Measurements from ENCODE around the gene CDKN2C.
"Not testable (repeated sequence)": the region's sequence is repeated elsewhere in the genome, so short reads cannot be mapped to it uniquely, and the experiment has no call there.

The CDKN2C gene

GRCh38 chr1:50995651-50996050, 25.6 kb downstream of the CDKN2C start:
- DNase-seq (ENCODE audit: low read depth): no peak
- no peak for TF ChIP-seq CTCF (conservative IDR thresholded peaks at IDR 0.05; ENCODE audit: control insufficient read depth, insufficient read depth, low read depth, low read length)
- H3K4me3 ChIP-seq (ENCODE audit: control insufficient read depth, low read depth, low read length): no peak overlapping the region

- no peak overlapping the region for H3K4me3 ChIP-seq (ENCODE audit: control insufficient read depth, low read depth, low read length)
- no peak for TF ChIP-seq CTCF (conservative IDR thresholded peaks at IDR 0.05; ENCODE audit: control insufficient read depth, insufficient read depth, low read depth, low read length)
- no peak for DNase-seq (ENCODE audit: low read depth)
Observed at GRCh38 chr1:50996083-50996482, 26.0 kb downstream of the CDKN2C start.

GRCh38 chr1:50999375-50999774, 29.3 kb downstream of the CDKN2C start:
- not testable (repeated sequence) for H3K4me3 ChIP-seq (ENCODE audit: control insufficient read depth, low read depth, low read length); DNase-seq (ENCODE audit: low read depth)

GRCh38 chr1:51000160-51000559, 30.1 kb downstream of the CDKN2C start:
- no peak for DNase-seq (ENCODE audit: low read depth)
- no peak for TF ChIP-seq CTCF (conservative IDR thresholded peaks at IDR 0.05; ENCODE audit: control insufficient read depth, insufficient read depth, low read depth, low read length)
- H3K4me3 ChIP-seq (ENCODE audit: control insufficient read depth, low read depth, low read length): no peak overlapping the region

GRCh38 chr1:51000651-51001050, 30.6 kb downstream of the CDKN2C start:
- TF ChIP-seq CTCF (conservative IDR thresholded peaks at IDR 0.05; ENCODE audit: control insufficient read depth, insufficient read depth, low read depth, low read length): no peak

GRCh38 chr1:51002516-51002915, 32.5 kb downstream of the CDKN2C start:
- no peak for TF ChIP-seq CTCF (conservative IDR thresholded peaks at IDR 0.05; ENCODE audit: control insufficient read depth, insufficient read depth, low read depth, low read length)
- DNase-seq (ENCODE audit: low read depth): no peak

More at GRCh38 chr1:51000651-51001050, 30.6 kb downstream of the CDKN2C start:
- H3K4me3 ChIP-seq (ENCODE audit: control insufficient read depth, low read depth, low read length): no peak overlapping the region
- DNase-seq (ENCODE audit: low read depth): no peak

GRCh38 chr1:51005549-51005948, 35.5 kb downstream of the CDKN2C start:
- H3K4me3 ChIP-seq (ENCODE audit: control insufficient read depth, low read depth, low read length); DNase-seq (ENCODE audit: low read depth): not testable (repeated sequence)

More at GRCh38 chr1:51002516-51002915, 32.5 kb downstream of the CDKN2C start:
- H3K4me3 ChIP-seq (ENCODE audit: control insufficient read depth, low read depth, low read length): no peak overlapping the region

- no peak for DNase-seq (ENCODE audit: low read depth)
- TF ChIP-seq CTCF (conservative IDR thresholded peaks at IDR 0.05; ENCODE audit: control insufficient read depth, insufficient read depth, low read depth, low read length): no peak
- H3K4me3 ChIP-seq (ENCODE audit: control insufficient read depth, low read depth, low read length): no peak overlapping the region
Observed at GRCh38 chr1:51009381-51009780, 39.3 kb downstream of the CDKN2C start.
